Measurements from ENCODE around the gene CSTF2. TPM values are rescaled to one million over a fixed set of nuclear protein-coding genes. Genes with fewer than 3 reads are reported as not detected.
A peak's percentile ranks its signal among the peaks of the same experiment; 100 is the strongest.

Gene CSTF2
- total and polyA plus RNA-seq, 9 of the 15 experiments (the other 6 are each of a cell fraction or from before 2014, with no cell fraction given) = 11.6 to 57.9 (median 46.4) TPM

- no peak for DNase-seq (ENCODE audit: extremely low read depth in 1 of 4, low spot score in 3 of 4)
- peaks cover 13% of the 10 kb centered on the region for H3K79me2 ChIP-seq (ENCODE audit: control insufficient read depth, insufficient read depth, low read length)
- no peak overlapping the region for H3K4me3 ChIP-seq
- no peaks in the 10 kb centered on the region for H4K20me1 ChIP-seq (replicated peaks; ENCODE audit: control insufficient read depth, insufficient read depth, low read length)
- H3K4me1 ChIP-seq (replicated peaks in 1 of 2; ENCODE audit: control insufficient read depth in 2 of 2, insufficient read depth in 2 of 2, low read length in 2 of 2) = peaks cover 4 to 6% of the 10 kb centered on the region in 2 experiments; a peak in 3 of 5 replicates
- POLR2A ChIA-PET = no interaction called here
- H3K27ac ChIP-seq (ENCODE audit: extremely low read depth, low read depth, low read length) = no peak overlapping the region
- no peak for ATAC-seq
- H3K9me3 ChIP-seq (replicated peaks; ENCODE audit: control insufficient read depth, insufficient read depth, low read depth, low read length) = no peaks in the 10 kb centered on the region
- CTCF ChIA-PET (ENCODE audit: low intra/inter-chr PET ratio) = no interaction called here
- intact Hi-C loops (cut with micrococcal nuclease) (no loop called here), in situ Hi-C loops (cut with MboI) (no loop called here)
- no peak overlapping the region for H3K9ac ChIP-seq (ENCODE audit: insufficient read depth in 1 of 2, low read depth in 2 of 2, low read length in 2 of 2)
- WGBS (ENCODE audit: insufficient coverage, low coverage, missing lambda C conversion rate) = 0% methylated on average over 2 of the region's 2 CpGs
- FAIRE-seq = no peak
- H2AFZ ChIP-seq (ENCODE audit: low read depth, low read length) = no peak overlapping the region
- TF ChIP-seq C11orf30 (IDR thresholded peaks at IDR 0.05; ENCODE audit: low read depth) (peak; percentile 71), SMC3 (conservative IDR thresholded peaks at IDR 0.05; ENCODE audit: insufficient read depth, low read depth, low read length) (no peak), MAFG (tag; conservative IDR thresholded peaks at IDR 0.05) (peak; percentile 54), ZNF316 (IDR thresholded peaks at IDR 0.05) (peak; percentile 67)
- H3K27me3 ChIP-seq (ENCODE audit: control insufficient read depth in 2 of 2, insufficient read depth in 2 of 2, low read length in 2 of 2) = no peaks in the 10 kb centered on the region; a peak in 1 of 5 replicates
- H3K9me1 ChIP-seq (ENCODE audit: control insufficient read depth, insufficient read depth, low read length) = no peaks in the 10 kb centered on the region
- peaks cover 7% of the 10 kb centered on the region for H3K36me3 ChIP-seq (ENCODE audit: control insufficient read depth, insufficient read depth, low read length)
- no peak overlapping the region for H3K4me2 ChIP-seq (ENCODE audit: insufficient read depth, low read length)
- BruUV-seq (replicated peaks) = no TSS peak
These were observed 2.9 kb upstream of the CSTF2 start for GRCh38 chrX:100817340-100817739.

GRCh38 chrX:100819534-100819836 is 706 bp upstream of the CSTF2 start:
- Histone ChIP-seq H3K4me3 (peak overlapping the region; percentile 62), H3K9me3 (replicated peaks; ENCODE audit: control insufficient read depth, insufficient read depth, low read depth, low read length) (no peaks in the 10 kb centered on the region), H2AFZ (ENCODE audit: low read depth, low read length) (peak overlapping the region; percentile 97), H4K20me1 (replicated peaks; ENCODE audit: control insufficient read depth, insufficient read depth, low read length) (no peaks in the 10 kb centered on the region), H3K9me1 (ENCODE audit: control insufficient read depth, insufficient read depth, low read length) (no peaks in the 10 kb centered on the region), H3K4me1 (replicated peaks in 1 of 2; ENCODE audit: control insufficient read depth in 2 of 2, insufficient read depth in 2 of 2, low read length in 2 of 2) (peaks cover 4 to 6% of the 10 kb centered on the region in 2 experiments; a peak in 2 of 5 replicates), H3K27ac (ENCODE audit: extremely low read depth, low read depth, low read length) (peak overlapping the region; percentile 66), H3K9ac (ENCODE audit: insufficient read depth in 1 of 2, low read depth in 2 of 2, low read length in 2 of 2) (peak overlapping the region; percentile 82 to 91; a peak in 3 of 4 replicates), H3K36me3 (ENCODE audit: control insufficient read depth, insufficient read depth, low read length) (peaks cover 27% of the 10 kb centered on the region), H3K27me3 (ENCODE audit: control insufficient read depth in 2 of 2, insufficient read depth in 2 of 2, low read length in 2 of 2) (no peaks in the 10 kb centered on the region; a peak in 1 of 5 replicates), H3K4me2 (ENCODE audit: insufficient read depth, low read length) (peak overlapping the region; percentile 96), H3K79me2 (ENCODE audit: control insufficient read depth, insufficient read depth, low read length) (peaks cover 13% of the 10 kb centered on the region)
- DNase-seq (ENCODE audit: extremely low read depth in 1 of 4, low spot score in 3 of 4) = no peak
- ATAC-seq = no peak
- TF ChIP-seq FOXP1 (CRISPR knock-in tag; IDR thresholded peaks at IDR 0.05) (0 out of 2 replicates have a peak, but pooled peaks have one; percentile 16), ZNF395 (CRISPR knock-in tag; IDR thresholded peaks at IDR 0.05) (no peak)
- TSS peak; percentile 93 for BruUV-seq (replicated peaks)
- no peak for FAIRE-seq
- intact Hi-C loops (cut with micrococcal nuclease) = no loop called here
- ChIA-PET POLR2A (no interaction called here), CTCF (ENCODE audit: low intra/inter-chr PET ratio) (no interaction called here)
- 69% methylated on average over 9 of the region's 15 CpGs for WGBS (ENCODE audit: insufficient coverage, low coverage, missing lambda C conversion rate)
- in situ Hi-C loops (cut with MboI) = no loop called here
